ENCODE measurements around the gene YJU2.
"Not testable (repeated sequence)": the region's sequence is repeated elsewhere in the genome, so short reads cannot be mapped to it uniquely, and the experiment has no call there.

YJU2 gene

DNA sequence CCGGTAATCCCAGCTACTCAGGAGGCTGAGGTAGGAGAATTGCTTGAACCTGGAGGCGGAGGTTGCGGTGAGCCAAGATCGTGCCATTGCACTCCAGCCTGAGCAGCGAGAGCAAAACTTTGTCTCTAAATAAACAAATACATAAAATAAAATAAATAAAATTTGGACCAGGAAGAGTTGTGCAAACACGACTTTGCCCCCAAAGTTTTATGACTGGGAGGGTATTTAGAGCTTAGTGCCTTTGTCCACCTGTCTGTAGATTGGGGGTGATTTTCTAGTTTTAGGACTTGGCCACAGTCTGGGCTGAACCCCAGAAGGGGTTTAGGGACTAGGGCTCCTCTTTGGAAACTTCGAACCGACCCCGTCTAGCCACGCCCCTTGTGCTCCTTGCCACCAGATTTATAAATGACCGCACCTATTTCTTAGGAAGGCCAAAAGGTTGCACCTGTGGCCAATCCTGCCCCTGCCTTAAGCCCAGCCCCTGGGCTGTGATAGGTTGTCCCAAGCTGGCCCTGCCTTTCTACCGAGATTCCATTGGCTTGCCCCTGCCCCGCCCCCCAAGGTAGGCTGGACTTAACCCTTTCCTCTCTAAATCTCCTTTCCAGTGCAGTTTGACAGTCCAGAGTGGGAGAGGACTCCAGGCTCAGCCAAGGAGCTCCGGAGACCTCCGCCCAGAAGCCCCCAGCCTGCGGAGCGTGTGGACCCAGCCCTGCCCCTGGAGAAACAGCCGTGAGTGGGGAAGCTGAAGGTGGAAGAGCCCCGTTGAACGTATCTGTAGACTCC, 37.5 kb downstream of the YJU2 start:
- no peak for TF ChIP-seq CTCF (IDR thresholded peaks at IDR 0.05; ENCODE audit: insufficient read depth, low read depth, low read length, missing control alignments)
- DNase-seq (ENCODE audit: low read depth), result peak; percentile 30
- H3K4me3 ChIP-seq (ENCODE audit: low read depth, low read length), result no peak overlapping the region

DNA sequence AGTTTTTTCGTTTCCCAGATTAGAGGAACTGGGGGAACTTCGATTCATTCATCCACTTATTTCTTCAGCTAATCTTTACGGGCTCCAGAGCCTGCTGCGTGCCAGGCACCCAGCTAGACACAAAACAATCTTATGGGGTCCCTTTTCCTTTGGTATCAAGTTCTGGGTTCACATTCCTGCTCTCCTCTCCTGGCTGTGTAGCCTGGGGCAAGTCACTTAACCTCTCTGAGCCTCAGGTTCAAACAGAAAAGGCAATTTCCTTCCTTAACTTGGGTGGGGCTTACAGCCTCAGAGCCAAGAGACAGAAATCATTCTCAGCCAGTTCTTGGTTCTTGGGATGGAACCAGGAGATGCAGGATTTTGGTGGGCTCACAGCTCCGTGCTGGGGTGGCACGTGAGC, 38.1 kb downstream of the YJU2 start:
- H3K4me3 ChIP-seq (ENCODE audit: low read depth, low read length), result no peak overlapping the region
- no peak for DNase-seq (ENCODE audit: low read depth)
- no peak for TF ChIP-seq CTCF (IDR thresholded peaks at IDR 0.05; ENCODE audit: insufficient read depth, low read depth, low read length, missing control alignments)

DNA sequence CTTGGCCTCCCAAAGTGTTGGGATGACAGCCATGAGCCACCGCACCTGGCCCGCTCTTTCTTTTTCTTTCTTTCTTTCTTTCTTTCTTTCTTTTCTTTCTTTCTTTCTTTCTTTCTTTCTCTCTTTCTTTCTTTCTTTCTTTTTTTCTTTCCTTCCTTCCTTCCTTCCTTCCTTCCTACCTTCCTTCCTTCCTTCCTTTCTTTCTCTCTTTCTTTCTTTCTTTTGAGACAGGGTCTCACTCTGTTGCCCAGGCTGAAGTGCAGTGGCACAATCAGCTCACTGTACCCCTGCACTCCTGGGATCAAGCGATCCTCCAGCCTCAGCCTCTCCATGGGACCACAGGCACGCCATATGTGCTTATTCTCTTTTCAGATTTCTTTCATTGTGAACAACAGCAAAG, 39.3 kb downstream of the YJU2 start:
- not testable (repeated sequence) for H3K4me3 ChIP-seq (ENCODE audit: low read depth, low read length); DNase-seq (ENCODE audit: low read depth)

DNA sequence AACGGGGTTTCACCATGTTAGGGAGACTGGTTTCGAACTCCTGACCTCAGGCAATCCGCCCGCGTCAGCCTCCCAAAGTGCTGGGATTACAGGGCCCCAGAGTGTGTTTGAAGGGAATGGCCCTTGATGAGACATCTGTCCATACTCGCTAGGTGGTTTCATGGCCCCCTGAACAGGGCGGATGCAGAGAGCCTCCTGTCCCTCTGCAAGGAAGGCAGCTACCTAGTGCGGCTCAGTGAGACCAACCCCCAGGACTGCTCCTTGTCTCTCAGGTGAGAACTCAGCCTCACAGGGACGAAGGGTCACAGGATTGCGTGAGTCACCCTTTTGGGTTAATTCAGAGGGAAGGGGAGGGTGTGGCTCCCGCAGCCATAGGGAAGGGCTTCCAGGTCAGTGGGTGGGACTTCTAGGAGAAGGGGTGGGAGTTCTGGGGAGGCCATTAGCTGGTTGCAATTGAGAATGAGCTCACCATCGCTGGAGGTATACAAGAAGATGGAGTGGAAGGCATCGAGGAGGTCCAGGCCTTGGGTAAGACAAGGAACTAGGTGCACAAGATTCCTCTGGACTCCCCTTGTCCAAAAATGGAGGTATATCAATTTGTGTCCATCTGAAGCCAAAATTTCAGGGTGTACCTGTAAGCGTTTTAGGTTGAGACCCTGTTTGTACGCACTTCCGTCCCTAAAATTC, 41.4 kb downstream of the YJU2 start:
- TF ChIP-seq CTCF (IDR thresholded peaks at IDR 0.05; ENCODE audit: insufficient read depth, low read depth, low read length, missing control alignments), result no peak
- no peak for DNase-seq (ENCODE audit: low read depth)
- H3K4me3 ChIP-seq (ENCODE audit: low read depth, low read length), result no peak overlapping the region

DNA sequence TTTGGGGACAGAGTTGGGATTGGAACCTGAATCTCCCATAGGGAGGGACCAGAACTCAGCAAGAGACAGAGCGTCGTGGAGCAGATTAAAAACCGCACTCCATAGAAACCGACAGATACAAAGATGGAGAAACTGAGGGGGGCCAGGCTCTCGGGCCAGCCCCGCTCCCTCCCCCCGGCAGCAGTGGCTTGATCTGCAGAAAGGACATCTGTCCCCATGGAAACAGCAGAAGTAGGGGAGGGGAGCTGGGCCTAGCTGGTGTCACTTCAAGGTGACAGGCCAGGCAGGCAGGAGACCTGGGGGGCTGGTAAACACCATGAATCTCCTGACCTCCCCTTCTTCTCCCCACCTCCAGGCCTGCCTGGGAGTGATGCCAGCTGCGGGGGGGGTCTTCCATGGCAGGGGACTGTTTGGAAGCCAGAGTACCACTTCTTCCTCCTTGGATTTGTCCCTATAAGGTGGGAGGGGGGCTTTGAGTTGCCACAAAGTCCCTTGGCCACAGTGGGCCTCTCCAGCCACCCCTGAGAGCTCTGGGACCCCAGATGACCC, 44.4 kb downstream of the YJU2 start:
- TF ChIP-seq CTCF (IDR thresholded peaks at IDR 0.05; ENCODE audit: insufficient read depth, low read depth, low read length, missing control alignments), result no peak
- H3K4me3 ChIP-seq (ENCODE audit: low read depth, low read length), result no peak overlapping the region
- DNase-seq (ENCODE audit: low read depth), result no peak

GRCh38 chr19:4292515-4292914, 45.6 kb downstream of the YJU2 start:
- DNase-seq (ENCODE audit: low read depth), result no peak
- H3K4me3 ChIP-seq (ENCODE audit: low read depth, low read length), result no peak overlapping the region
- TF ChIP-seq CTCF (IDR thresholded peaks at IDR 0.05; ENCODE audit: insufficient read depth, low read depth, low read length, missing control alignments), result no peak

GRCh38 chr19:4294389-4294788, 47.5 kb downstream of the YJU2 start:
- no peak overlapping the region for H3K4me3 ChIP-seq (ENCODE audit: low read depth, low read length)
- TF ChIP-seq CTCF (IDR thresholded peaks at IDR 0.05; ENCODE audit: insufficient read depth, low read depth, low read length, missing control alignments), result no peak
- DNase-seq (ENCODE audit: low read depth), result no peak

Measured in GM12865 (cell line).